Measurements from ENCODE around the gene B3GALNT1.
"Not testable (repeated sequence)": the region's sequence is repeated elsewhere in the genome, so short reads cannot be mapped to it uniquely, and the experiment has no call there.

Gene B3GALNT1

GRCh38 chr3:161035711-161036110, 69.4 kb downstream of the B3GALNT1 start:
- Histone ChIP-seq H3K36me3 (ENCODE audit: low read depth) (no peaks in the 10 kb centered on the region; the same call in 1 of the 2 replicates), H3K4me3 (ENCODE audit: severe bottlenecking) (no peak overlapping the region), H3K4me1 (ENCODE audit: insufficient read depth, poor library complexity, severe bottlenecking) (no peaks in the 10 kb centered on the region), H3K27me3 (ENCODE audit: insufficient read depth, poor library complexity, severe bottlenecking) (no peaks in the 10 kb centered on the region), H3K27ac (ENCODE audit: poor library complexity, severe bottlenecking) (no peak overlapping the region), H3K9me3 (ENCODE audit: severe bottlenecking) (no peaks in the 10 kb centered on the region)
- no peak for TF ChIP-seq CTCF (IDR thresholded peaks at IDR 0.05; ENCODE audit: poor library complexity, severe bottlenecking)
- no peak for DNase-seq (ENCODE audit: low spot score)
- no peak for ATAC-seq (ENCODE audit: low read depth)

GRCh38 chr3:161034913-161035550, 70.1 kb downstream of the B3GALNT1 start:
- not testable (repeated sequence) for H3K4me1 ChIP-seq (ENCODE audit: insufficient read depth, poor library complexity, severe bottlenecking); ATAC-seq (ENCODE audit: low read depth); H3K4me3 ChIP-seq (ENCODE audit: severe bottlenecking); H3K27ac ChIP-seq (ENCODE audit: poor library complexity, severe bottlenecking); DNase-seq (ENCODE audit: low spot score); H3K9me3 ChIP-seq (ENCODE audit: severe bottlenecking); H3K36me3 ChIP-seq (ENCODE audit: low read depth); H3K27me3 ChIP-seq (ENCODE audit: insufficient read depth, poor library complexity, severe bottlenecking)

Measured in RWPE2 (cell line).